HG03175 (cell line): Measurements from ENCODE around the gene TBX21.
"Not testable (repeated sequence)": the region's sequence is repeated elsewhere in the genome, so short reads cannot be mapped to it uniquely, and the experiment has no call there.

ENCODE experiments used
- ATAC-seq: cut with Tn5 transposase; IDR thresholded peaks from one replicate; pipeline ENCODE4 v1.9.1; 2021; ENCODE audit warnings: mild to moderate bottlenecking, moderate library complexity; ENCODE audit not compliant: unreplicated experiment

TBX21 gene

DNA sequence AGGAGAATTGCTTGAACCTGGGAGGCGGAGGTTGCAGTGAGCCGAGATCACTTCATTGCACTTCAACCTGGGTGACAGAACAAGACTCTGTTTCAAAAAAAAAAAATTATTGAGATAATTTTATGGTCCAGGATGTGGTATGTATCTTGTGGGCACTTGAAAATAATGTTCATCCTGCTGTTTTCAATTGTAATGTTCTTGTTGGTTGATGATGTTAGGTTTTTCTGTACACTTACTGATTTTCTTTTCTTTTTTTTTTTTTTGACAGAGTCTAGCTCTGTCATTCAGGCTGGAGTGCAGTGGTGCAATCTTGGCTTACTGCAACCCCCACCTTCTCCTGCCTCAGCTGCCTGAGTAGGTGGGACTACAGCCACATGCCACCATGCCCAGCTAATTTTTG lies 29.7 kb downstream of the TBX21 start:
- ATAC-seq: no peak

- no peak for ATAC-seq
Observed at GRCh38 chr17:47763913-47764582, 31.0 kb downstream of the TBX21 start.

DNA sequence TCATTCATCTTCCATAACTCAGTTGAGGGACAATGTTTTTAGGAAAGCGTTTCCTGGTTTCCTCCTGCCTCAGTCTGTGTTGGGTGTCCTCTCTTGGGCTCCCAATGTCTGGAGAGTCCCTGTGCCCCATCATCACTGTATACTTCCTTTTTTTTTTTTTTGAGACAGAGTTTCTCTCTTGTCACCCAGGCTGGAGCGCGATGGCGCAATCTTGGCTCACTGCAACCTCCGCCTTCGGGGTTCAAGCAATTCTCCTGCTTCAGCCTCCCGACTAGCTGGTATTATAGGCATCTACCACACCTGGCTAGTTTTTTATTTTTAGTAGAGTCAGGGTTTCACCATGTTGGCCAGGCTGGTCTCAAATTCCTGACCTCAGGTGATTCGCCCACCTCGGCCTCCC lies 40.6 kb downstream of the TBX21 start:
- not testable (repeated sequence) for ATAC-seq

GRCh38 chr17:47774331-47774730 lies 41.3 kb downstream of the TBX21 start:
- no peak for ATAC-seq

GRCh38 chr17:47774987-47775580 lies 42.0 kb downstream of the TBX21 start:
- ATAC-seq: no peak

GRCh38 chr17:47776330-47777197 lies 43.5 kb downstream of the TBX21 start:
- ATAC-seq: no peak

- ATAC-seq: no peak
Observed at GRCh38 chr17:47778184-47778635, 45.2 kb downstream of the TBX21 start.

GRCh38 chr17:47781397-47781796 lies 48.4 kb downstream of the TBX21 start:
- no peak for ATAC-seq

DNA sequence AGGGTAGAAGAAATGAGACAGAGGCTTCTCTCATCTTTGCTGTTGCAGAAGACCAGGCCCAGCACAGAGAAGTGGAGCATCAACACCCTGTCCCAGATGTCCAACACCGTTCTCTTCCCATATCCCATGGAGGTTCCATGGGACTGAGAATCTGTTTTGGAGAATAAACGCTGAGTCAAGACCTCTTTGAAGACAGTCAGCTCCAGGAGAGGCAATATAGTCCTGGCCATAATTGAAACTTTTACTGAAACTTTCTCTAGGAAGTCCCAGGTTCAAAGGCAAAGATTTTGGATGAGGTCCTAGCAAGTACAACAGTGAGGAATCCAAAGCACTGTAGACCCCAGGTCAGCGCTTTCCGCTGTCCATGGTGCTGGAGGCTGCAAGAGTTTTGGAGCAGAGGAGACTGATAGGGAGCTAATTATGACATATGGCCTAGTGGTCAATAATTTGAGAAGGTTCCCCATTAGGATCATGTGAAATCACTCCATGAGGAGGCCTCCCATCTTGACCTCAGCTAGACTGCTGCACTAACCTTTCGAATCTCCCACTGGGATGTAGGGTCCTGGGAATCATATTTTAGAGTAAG lies 52.6 kb downstream of the TBX21 start:
- ATAC-seq: no peak

- no peak for ATAC-seq
Observed at GRCh38 chr17:47789611-47790561, 56.9 kb downstream of the TBX21 start.

DNA sequence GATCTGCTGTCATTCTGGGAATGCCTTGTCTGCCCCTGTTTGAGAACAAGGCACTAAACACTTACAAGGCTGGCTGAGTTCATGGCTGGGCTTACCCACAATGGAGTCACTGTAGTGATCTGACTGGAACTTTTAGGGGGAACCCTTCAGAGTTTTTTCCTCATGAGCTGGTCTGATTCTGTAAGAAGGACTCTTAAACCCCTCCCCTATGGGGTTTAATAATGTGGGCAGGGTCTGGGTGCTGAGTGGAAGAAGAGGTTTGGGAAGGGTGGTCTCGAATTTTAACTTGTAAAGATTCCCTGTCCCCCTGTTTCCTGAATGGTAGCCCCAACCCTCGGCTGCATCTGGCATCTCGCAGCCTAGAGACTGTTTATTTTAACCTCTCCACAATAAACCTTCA lies 58.0 kb downstream of the TBX21 start:
- ATAC-seq: no peak

DNA sequence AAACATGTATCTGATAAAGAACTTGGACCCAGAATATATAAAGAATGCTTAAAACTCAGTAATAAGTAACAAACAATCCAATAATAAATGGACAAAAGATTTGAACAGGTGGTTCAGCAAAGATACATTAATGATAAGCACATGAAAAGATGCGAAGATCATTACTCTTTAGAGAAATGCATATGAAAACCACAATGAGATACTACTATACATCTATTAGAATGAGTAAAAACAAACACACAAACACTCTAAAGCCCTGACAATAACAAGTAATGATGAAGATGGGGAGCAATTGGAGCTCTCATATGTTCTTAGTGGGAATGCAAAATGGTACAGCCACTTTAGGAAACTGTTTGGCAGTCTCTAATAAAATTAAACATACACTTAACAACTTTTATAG lies 59.4 kb downstream of the TBX21 start:
- no peak for ATAC-seq

- no peak for ATAC-seq
Observed at GRCh38 chr17:47792979-47793378, 59.9 kb downstream of the TBX21 start.
